HEK293 (cell line): ENCODE measurements around the gene ZFHX3.

Experiments used
- BCL11B ChIP-seq: fragments of 450-650 bp; formaldehyde crosslinking; IDR thresholded peaks from 2 replicates; pipeline ENCODE4 v1.5.1; 2016; ENCODE audit warnings: low read depth, missing biosample characterization, missing genetic modification characterization
- HOXA7 ChIP-seq: sonication (generic); formaldehyde crosslinking; IDR thresholded peaks from 2 replicates; pipeline ENCODE4 v1.8.1; 2022; ENCODE audit warnings: missing genetic modification reagents, borderline replicate concordance
- KLF7 ChIP-seq: fragments of 450-650 bp; formaldehyde crosslinking; IDR thresholded peaks from 2 replicates; pipeline ENCODE4 v1.5.1; 2016; ENCODE audit warnings: missing biosample characterization, missing genetic modification characterization, borderline replicate concordance
- MYNN ChIP-seq: fragments of 450-650 bp; formaldehyde crosslinking; IDR thresholded peaks from 2 replicates; pipeline ENCODE4 v1.5.1; 2016; ENCODE audit warnings: missing biosample characterization, missing genetic modification characterization, borderline replicate concordance
- REPIN1 ChIP-seq: fragments of 450-650 bp; formaldehyde crosslinking; IDR thresholded peaks from 2 replicates; pipeline ENCODE4 v1.5.1; 2017; ENCODE audit warnings: missing biosample characterization, missing genetic modification characterization, low read depth
- YY1 ChIP-seq: fragments of 450-650 bp; formaldehyde crosslinking; IDR thresholded peaks from 2 replicates; pipeline ENCODE4 v1.5.1; 2018; ENCODE audit warnings: missing biosample characterization, missing genetic modification characterization
- ZEB2 ChIP-seq: fragments of 450-650 bp; formaldehyde crosslinking; IDR thresholded peaks from 2 replicates; pipeline ENCODE4 v1.5.1; 2016; ENCODE audit warnings: missing biosample characterization, missing genetic modification characterization
- ZNF146 ChIP-seq: fragments of 450-650 bp; formaldehyde crosslinking; IDR thresholded peaks from 2 replicates; pipeline ENCODE4 v1.5.1; 2016; ENCODE audit warnings: missing biosample characterization, missing genetic modification characterization
- ZNF169 ChIP-seq: fragments of 450-650 bp; formaldehyde crosslinking; IDR thresholded peaks from 2 replicates; pipeline ENCODE4 v1.5.1; 2016; ENCODE audit warnings: missing biosample characterization, missing genetic modification characterization
- ZNF184 ChIP-seq: fragments of 450-650 bp; IDR thresholded peaks from 2 replicates; pipeline ENCODE4 v1.5.1; 2018; ENCODE audit warnings: missing biosample characterization, mild to moderate bottlenecking, missing genetic modification characterization
- ZNF239 ChIP-seq: fragments of 450-650 bp; formaldehyde crosslinking; IDR thresholded peaks from 2 replicates; pipeline ENCODE4 v1.5.1; 2016; ENCODE audit warnings: missing biosample characterization, missing genetic modification characterization
- ZNF341 ChIP-seq: fragments of 450-650 bp; formaldehyde crosslinking; IDR thresholded peaks from 2 replicates; pipeline ENCODE4; 2016; ENCODE audit warnings: low read depth, missing biosample characterization, missing genetic modification characterization
- ZNF354C ChIP-seq: fragments of 450-650 bp; formaldehyde crosslinking; IDR thresholded peaks from 2 replicates; pipeline ENCODE4 v1.5.1; 2016; ENCODE audit warnings: missing biosample characterization, missing genetic modification characterization, low read depth, borderline replicate concordance
- ZNF426 ChIP-seq: fragments of 450-650 bp; formaldehyde crosslinking; IDR thresholded peaks from 2 replicates; pipeline ENCODE4 v1.5.1; 2017; ENCODE audit warnings: missing biosample characterization, missing genetic modification characterization, mild to moderate bottlenecking, inconsistent platforms, moderate library complexity
- ZNF433 ChIP-seq: fragments of 450-650 bp; formaldehyde crosslinking; IDR thresholded peaks from 2 replicates; pipeline ENCODE4 v1.5.1; 2016; ENCODE audit warnings: missing biosample characterization, missing genetic modification characterization, low read depth
- ZNF521 ChIP-seq: fragments of 450-650 bp; formaldehyde crosslinking; IDR thresholded peaks from 2 replicates; pipeline ENCODE4 v1.5.1; 2017; ENCODE audit warnings: missing biosample characterization, mild to moderate bottlenecking, missing genetic modification characterization
- ZNF549 ChIP-seq: fragments of 450-650 bp; IDR thresholded peaks from 2 replicates; pipeline ENCODE4 v1.5.1; 2018; ENCODE audit warnings: missing biosample characterization, missing genetic modification characterization, mild to moderate bottlenecking, inconsistent platforms, moderate library complexity
- ZNF555 ChIP-seq: fragments of 450-650 bp; formaldehyde crosslinking; conservative IDR thresholded peaks from 2 replicates; pipeline ENCODE4 v1.5.1; 2017; ENCODE audit warnings: missing biosample characterization, mild to moderate bottlenecking, missing genetic modification characterization, inconsistent platforms
- ZNF600 ChIP-seq: fragments of 450-650 bp; formaldehyde crosslinking; IDR thresholded peaks from 2 replicates; pipeline ENCODE4 v1.5.1; 2016; ENCODE audit warnings: missing biosample characterization, missing genetic modification characterization
- ZNF76 ChIP-seq: fragments of 450-650 bp; formaldehyde crosslinking; IDR thresholded peaks from 2 replicates; pipeline ENCODE4; 2016; ENCODE audit warnings: low read depth, missing biosample characterization, missing genetic modification characterization, borderline replicate concordance
- ZNF791 ChIP-seq: fragments of 450-650 bp; formaldehyde crosslinking; IDR thresholded peaks from 2 replicates; pipeline ENCODE4 v1.5.1; 2016; ENCODE audit warnings: missing biosample characterization, missing genetic modification characterization
- TF ChIP-seq, protein P1 (sequence below): fragments of 450-650 bp; formaldehyde crosslinking; IDR thresholded peaks from 2 replicates; pipeline ENCODE4 v1.5.1; 2016; ENCODE audit warnings: missing biosample characterization, missing genetic modification characterization
- TF ChIP-seq, protein P2 (sequence below): fragments of 450-650 bp; formaldehyde crosslinking; IDR thresholded peaks from 2 replicates; pipeline ENCODE4 v1.5.1; 2016; ENCODE audit warnings: missing biosample characterization, missing genetic modification characterization
- TF ChIP-seq, protein P3 (sequence below): fragments of 450-650 bp; formaldehyde crosslinking; IDR thresholded peaks from 2 replicates; pipeline ENCODE4 v1.5.1; 2016; ENCODE audit warnings: missing biosample characterization, missing genetic modification characterization, borderline replicate concordance
- TF ChIP-seq, protein P4 (sequence below): IDR thresholded peaks from 2 replicates; pipeline ENCODE4 v1.6.1; 2011; ENCODE audit warnings: mild to moderate bottlenecking, low read depth, low read length, borderline replicate concordance
- TF ChIP-seq, protein P5 (sequence below): fragments of 450-650 bp; formaldehyde crosslinking; IDR thresholded peaks from 2 replicates; pipeline ENCODE4 v1.5.1; 2016; ENCODE audit warnings: missing biosample characterization, missing genetic modification characterization
- TF ChIP-seq, protein P6 (sequence below): fragments of 450-650 bp; formaldehyde crosslinking; IDR thresholded peaks from 2 replicates; pipeline ENCODE4 v1.5.1; 2016; ENCODE audit warnings: missing biosample characterization, missing genetic modification characterization
- TF ChIP-seq, protein P7 (sequence below): fragments of 450-650 bp; formaldehyde crosslinking; IDR thresholded peaks from 2 replicates; pipeline ENCODE4 v1.5.1; 2017; ENCODE audit warnings: missing biosample characterization, missing genetic modification characterization

Gene ZFHX3

DNA sequence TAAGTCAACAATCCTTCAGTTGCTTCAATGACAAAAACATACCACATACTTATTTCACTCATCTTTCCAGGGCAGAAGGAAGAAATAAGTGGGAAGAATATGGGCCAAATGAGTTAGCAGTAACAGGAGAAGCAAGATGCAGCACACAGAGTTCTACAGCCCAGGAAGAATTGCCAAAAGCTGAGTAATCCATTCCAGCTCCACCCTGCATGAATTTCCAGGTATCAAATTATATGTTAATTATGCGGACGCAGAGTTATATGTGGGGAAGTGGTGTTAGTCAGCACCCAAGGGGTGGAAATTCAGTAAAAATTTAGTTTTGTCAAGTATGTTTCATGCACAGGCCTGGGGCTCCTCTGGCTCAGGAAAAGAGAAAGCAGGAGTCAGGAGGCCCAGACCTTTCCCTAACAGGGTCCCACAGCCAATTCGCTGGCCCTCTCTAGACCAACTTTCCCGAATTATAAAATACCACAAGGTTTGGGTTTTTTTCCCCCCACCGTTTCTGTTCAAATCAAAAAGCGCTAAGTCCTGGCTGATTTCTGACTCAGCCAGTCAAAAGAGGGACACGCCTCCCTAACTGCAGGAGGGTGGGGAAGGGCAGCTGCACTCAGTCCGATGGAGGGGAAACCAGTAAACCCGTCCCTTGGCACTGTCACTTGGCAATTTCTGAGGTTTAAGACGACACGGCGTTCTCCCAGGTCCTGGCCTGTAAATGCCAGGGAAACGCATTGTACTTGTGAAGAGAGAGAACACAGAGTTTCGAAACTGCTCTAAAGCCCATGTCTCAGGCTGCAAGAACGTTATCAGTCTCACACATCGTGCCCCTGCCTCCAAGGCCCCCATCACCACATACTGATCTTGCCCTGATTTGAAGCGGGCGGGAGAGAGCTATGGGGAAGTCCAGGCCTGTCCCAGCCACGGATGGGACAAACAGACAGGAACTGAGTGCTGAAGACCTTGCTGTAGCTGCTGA, 58.1 kb downstream of the ZFHX3 start (continued):
- no peak for TF ChIP-seq ZNF433 (tag by site-specific recombination)
- TF ChIP-seq, protein P1, sequence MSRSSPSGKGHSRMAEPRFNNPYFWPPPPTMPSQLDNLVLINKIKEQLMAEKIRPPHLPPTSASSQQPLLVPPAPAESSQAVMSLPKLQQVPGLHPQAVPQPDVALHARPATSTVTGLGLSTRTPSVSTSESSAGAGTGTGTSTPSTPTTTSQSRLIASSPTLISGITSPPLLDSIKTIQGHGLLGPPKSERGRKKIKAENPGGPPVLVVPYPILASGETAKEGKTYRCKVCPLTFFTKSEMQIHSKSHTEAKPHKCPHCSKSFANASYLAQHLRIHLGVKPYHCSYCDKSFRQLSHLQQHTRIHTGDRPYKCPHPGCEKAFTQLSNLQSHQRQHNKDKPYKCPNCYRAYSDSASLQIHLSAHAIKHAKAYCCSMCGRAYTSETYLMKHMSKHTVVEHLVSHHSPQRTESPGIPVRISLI (tag by site-specific recombination), result no peak
- TF ChIP-seq ZNF341, result no peak
- no peak for TF ChIP-seq MYNN
- TF ChIP-seq, protein P2, sequence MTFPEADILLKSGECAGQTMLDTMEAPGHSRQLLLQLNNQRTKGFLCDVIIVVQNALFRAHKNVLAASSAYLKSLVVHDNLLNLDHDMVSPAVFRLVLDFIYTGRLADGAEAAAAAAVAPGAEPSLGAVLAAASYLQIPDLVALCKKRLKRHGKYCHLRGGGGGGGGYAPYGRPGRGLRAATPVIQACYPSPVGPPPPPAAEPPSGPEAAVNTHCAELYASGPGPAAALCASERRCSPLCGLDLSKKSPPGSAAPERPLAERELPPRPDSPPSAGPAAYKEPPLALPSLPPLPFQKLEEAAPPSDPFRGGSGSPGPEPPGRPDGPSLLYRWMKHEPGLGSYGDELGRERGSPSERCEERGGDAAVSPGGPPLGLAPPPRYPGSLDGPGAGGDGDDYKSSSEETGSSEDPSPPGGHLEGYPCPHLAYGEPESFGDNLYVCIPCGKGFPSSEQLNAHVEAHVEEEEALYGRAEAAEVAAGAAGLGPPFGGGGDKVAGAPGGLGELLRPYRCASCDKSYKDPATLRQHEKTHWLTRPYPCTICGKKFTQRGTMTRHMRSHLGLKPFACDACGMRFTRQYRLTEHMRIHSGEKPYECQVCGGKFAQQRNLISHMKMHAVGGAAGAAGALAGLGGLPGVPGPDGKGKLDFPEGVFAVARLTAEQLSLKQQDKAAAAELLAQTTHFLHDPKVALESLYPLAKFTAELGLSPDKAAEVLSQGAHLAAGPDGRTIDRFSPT (tag by site-specific recombination), result no peak
- peak; percentile 84 for TF ChIP-seq ZNF600 (tag by site-specific recombination)
- no peak for TF ChIP-seq ZNF239 (tag by site-specific recombination)
- TF ChIP-seq, protein P3, sequence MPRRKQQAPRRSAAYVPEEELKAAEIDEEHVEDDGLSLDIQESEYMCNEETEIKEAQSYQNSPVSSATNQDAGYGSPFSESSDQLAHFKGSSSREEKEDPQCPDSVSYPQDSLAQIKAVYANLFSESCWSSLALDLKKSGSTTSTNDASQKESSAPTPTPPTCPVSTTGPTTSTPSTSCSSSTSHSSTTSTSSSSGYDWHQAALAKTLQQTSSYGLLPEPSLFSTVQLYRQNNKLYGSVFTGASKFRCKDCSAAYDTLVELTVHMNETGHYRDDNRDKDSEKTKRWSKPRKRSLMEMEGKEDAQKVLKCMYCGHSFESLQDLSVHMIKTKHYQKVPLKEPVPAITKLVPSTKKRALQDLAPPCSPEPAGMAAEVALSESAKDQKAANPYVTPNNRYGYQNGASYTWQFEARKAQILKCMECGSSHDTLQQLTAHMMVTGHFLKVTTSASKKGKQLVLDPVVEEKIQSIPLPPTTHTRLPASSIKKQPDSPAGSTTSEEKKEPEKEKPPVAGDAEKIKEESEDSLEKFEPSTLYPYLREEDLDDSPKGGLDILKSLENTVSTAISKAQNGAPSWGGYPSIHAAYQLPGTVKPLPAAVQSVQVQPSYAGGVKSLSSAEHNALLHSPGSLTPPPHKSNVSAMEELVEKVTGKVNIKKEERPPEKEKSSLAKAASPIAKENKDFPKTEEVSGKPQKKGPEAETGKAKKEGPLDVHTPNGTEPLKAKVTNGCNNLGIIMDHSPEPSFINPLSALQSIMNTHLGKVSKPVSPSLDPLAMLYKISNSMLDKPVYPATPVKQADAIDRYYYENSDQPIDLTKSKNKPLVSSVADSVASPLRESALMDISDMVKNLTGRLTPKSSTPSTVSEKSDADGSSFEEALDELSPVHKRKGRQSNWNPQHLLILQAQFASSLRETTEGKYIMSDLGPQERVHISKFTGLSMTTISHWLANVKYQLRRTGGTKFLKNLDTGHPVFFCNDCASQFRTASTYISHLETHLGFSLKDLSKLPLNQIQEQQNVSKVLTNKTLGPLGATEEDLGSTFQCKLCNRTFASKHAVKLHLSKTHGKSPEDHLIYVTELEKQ (tag by site-specific recombination), result no peak
- TF ChIP-seq KLF7 (tag by site-specific recombination), result no peak
- TF ChIP-seq HOXA7 (CRISPR knock-in tag), result no peak
- TF ChIP-seq ZEB2 (tag by site-specific recombination), result peak; percentile 38; the same call in 1 of the 2 replicates
- TF ChIP-seq ZNF426, result no peak
- TF ChIP-seq, protein P4, sequence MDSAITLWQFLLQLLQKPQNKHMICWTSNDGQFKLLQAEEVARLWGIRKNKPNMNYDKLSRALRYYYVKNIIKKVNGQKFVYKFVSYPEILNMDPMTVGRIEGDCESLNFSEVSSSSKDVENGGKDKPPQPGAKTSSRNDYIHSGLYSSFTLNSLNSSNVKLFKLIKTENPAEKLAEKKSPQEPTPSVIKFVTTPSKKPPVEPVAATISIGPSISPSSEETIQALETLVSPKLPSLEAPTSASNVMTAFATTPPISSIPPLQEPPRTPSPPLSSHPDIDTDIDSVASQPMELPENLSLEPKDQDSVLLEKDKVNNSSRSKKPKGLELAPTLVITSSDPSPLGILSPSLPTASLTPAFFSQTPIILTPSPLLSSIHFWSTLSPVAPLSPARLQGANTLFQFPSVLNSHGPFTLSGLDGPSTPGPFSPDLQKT, result no peak
- TF ChIP-seq ZNF76 (tag by site-specific recombination), result no peak
- TF ChIP-seq, protein P5, sequence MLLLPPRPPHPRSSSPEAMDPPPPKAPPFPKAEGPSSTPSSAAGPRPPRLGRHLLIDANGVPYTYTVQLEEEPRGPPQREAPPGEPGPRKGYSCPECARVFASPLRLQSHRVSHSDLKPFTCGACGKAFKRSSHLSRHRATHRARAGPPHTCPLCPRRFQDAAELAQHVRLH (tag by site-specific recombination), result no peak
- TF ChIP-seq ZNF169 (tag by site-specific recombination), result no peak
- TF ChIP-seq, protein P6, sequence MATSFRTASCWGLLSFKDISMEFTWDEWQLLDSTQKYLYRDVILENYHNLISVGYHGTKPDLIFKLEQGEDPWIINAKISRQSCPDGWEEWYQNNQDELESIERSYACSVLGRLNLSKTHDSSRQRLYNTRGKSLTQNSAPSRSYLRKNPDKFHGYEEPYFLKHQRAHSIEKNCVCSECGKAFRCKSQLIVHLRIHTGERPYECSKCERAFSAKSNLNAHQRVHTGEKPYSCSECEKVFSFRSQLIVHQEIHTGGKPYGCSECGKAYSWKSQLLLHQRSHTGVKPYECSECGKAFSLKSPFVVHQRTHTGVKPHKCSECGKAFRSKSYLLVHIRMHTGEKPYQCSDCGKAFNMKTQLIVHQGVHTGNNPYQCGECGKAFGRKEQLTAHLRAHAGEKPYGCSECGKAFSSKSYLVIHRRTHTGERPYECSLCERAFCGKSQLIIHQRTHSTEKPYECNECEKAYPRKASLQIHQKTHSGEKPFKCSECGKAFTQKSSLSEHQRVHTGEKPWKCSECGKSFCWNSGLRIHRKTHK (tag by site-specific recombination), result no peak
- no peak for TF ChIP-seq ZNF146 (tag by site-specific recombination)
- TF ChIP-seq BCL11B (tag by site-specific recombination), result no peak
- no peak for TF ChIP-seq ZNF549 (tag by site-specific recombination)
- no peak for TF ChIP-seq ZNF354C
- TF ChIP-seq ZNF555 (tag by site-specific recombination), result no peak
- TF ChIP-seq REPIN1 (tag by site-specific recombination), result no peak
- TF ChIP-seq ZNF791, result no peak
- TF ChIP-seq ZNF184 (tag by site-specific recombination), result no peak
- no peak for TF ChIP-seq YY1 (tag by site-specific recombination)
- TF ChIP-seq, protein P7, sequence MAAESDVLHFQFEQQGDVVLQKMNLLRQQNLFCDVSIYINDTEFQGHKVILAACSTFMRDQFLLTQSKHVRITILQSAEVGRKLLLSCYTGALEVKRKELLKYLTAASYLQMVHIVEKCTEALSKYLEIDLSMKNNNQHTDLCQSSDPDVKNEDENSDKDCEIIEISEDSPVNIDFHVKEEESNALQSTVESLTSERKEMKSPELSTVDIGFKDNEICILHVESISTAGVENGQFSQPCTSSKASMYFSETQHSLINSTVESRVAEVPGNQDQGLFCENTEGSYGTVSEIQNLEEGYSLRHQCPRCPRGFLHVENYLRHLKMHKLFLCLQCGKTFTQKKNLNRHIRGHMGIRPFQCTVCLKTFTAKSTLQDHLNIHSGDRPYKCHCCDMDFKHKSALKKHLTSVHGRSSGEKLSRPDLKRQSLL (tag by site-specific recombination), result no peak
- TF ChIP-seq ZNF521, result no peak
